Esophagus squamous epithelium (tissue), 5 donors: ENCODE data around the gene SPTBN5. TPM values are rescaled to one million over a fixed set of nuclear protein-coding genes. Genes with fewer than 3 reads are reported as not detected.

Experiments
- DNase-seq: peaks from one replicate; lab custom pipeline; 2025; lab: John Stamatoyannopoulos, UW
- H3K27ac ChIP-seq, 4 donors: fragments of 200-600 bp; sonication (generic); one replicate each; pipeline ENCODE4 v1.5.1; 2016 to 2019; ENCODE audit warnings: mild to moderate bottlenecking in 1 of 4
- H3K27me3 ChIP-seq, 4 donors: fragments of 200-600 bp; sonication (generic); 1 replicate in 3 of 4; 2 replicates in 1 of 4; pipeline versions ENCODE4 v1.5.1 to v1.6.0; 2017 to 2021; ENCODE audit warnings: antibody characterized with exemption in 1 of 4
- H3K36me3 ChIP-seq, 3 donors: fragments of 200-600 bp; sonication (generic); one replicate each; pipeline ENCODE4 v1.5.1; 2016 to 2019
- H3K4me1 ChIP-seq, 3 donors: fragments of 200-600 bp; sonication (generic); one replicate each; pipeline ENCODE4 v1.5.1; 2017 to 2019
- H3K4me3 ChIP-seq, 4 donors: fragments of 200-600 bp; sonication (generic); 1 replicate in 3 of 4; 2 replicates in 1 of 4; pipeline ENCODE4 v1.5.1; 2016 to 2019; ENCODE audit warnings: mild to moderate bottlenecking in 2 of 4, moderate library complexity in 1 of 4
- H3K9me3 ChIP-seq, 3 donors: fragments of 200-600 bp; sonication (generic); one replicate each; pipeline ENCODE4 v1.5.1; 2016 to 2019
- POLR2A ChIP-seq, 4 donors: fragments of 450-650 bp; IDR thresholded peaks; one replicate each; pipeline ENCODE4 v1.6.1; 2017; ENCODE audit warnings: antibody characterized with exemption in 4 of 4, mild to moderate bottlenecking in 4 of 4, moderate library complexity in 3 of 4
- WGBS, 2 donors: methylation state at CpG; one replicate each; pipeline ENCODE4 v1.1.5; 2018; 5-methylcytosine and 5-hydroxymethylcytosine counted together
- intact Hi-C: fragments of 100-400 bp; cut with DNase I; formaldehyde crosslinking; loops from one replicate; pipeline ENCODE4 v1.15.0; 2022
- total RNA-seq, 4 donors: library from RNA; depleted of rRNA; stranded (reverse); fragments of >200 nt; gene quantifications; one replicate each; pipeline ENCODE4 v1.1.0, GENCODE V29; 2016
- TF ChIP-seq, protein P1 (sequence below), 6 experiments: fragments of 450-650 bp in 4 of 6; fragments of 200-600 bp in 2 of 6; sonication (generic) in 2 of 6; IDR thresholded peaks; one replicate each; pipeline ENCODE4 v1.5.1; 2016 to 2019; ENCODE audit warnings: antibody characterized with exemption in 6 of 6, mild to moderate bottlenecking in 4 of 6, moderate library complexity in 4 of 6
- donor health status: DM: yes; HTN: yes; CAD: no.

The SPTBN5 gene
- total RNA-seq, 4 donors from 2014 or later: 1.9 to 4.4 (median 3.4) TPM

DNA sequence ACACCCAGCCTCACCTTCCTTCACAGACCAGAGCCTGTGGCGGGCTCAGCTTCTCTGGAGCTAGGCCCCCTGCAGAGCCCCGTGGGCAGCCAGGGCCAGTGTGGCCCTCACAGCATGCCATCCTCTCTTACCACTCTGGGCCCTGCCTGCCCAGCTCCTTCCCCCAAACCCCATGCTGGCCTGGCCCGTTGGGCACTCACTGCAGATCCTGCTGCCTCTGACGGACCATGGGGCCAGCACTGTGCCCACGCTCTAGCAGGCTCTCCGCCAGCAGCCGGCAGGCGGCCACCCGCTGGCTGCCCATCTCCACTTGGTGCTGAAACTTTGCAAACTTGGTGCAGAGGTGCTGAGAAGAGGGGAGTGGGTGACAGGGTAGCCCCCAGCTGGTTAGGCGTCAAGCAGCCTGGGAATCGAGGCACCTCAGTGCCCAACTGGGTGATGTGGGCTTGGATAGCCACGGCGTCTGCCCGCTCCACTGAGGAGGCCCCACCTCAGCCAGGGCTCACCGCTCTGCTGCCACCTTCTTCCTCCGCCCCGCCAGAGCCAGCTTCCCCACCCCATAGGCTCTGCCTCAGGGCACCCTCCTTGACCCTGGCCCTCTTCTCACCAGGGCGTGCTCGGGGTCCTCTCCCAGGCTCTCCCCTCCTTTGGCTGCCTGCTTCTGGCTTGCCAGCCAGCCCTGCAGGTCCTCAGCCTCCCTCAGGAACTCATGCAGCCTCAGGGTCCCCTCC lies 22.5 kb downstream of the SPTBN5 start:
- Histone ChIP-seq H3K4me1 (peaks cover 0 to 35% (median 17%) of the 10 kb centered on the region in 3 donors), H3K9me3 (no peaks in the 10 kb centered on the region), H3K27ac (peak overlapping the region in 2 of 4 donors; percentile 29 to 54), H3K4me3 (no peak overlapping the region), H3K27me3 (no peaks in the 10 kb centered on the region), H3K36me3 (no peaks in the 10 kb centered on the region)
- DNase-seq: no peak
- TF ChIP-seq POLR2A (IDR thresholded peaks at IDR 0.05): no peak
- TF ChIP-seq, protein P1, sequence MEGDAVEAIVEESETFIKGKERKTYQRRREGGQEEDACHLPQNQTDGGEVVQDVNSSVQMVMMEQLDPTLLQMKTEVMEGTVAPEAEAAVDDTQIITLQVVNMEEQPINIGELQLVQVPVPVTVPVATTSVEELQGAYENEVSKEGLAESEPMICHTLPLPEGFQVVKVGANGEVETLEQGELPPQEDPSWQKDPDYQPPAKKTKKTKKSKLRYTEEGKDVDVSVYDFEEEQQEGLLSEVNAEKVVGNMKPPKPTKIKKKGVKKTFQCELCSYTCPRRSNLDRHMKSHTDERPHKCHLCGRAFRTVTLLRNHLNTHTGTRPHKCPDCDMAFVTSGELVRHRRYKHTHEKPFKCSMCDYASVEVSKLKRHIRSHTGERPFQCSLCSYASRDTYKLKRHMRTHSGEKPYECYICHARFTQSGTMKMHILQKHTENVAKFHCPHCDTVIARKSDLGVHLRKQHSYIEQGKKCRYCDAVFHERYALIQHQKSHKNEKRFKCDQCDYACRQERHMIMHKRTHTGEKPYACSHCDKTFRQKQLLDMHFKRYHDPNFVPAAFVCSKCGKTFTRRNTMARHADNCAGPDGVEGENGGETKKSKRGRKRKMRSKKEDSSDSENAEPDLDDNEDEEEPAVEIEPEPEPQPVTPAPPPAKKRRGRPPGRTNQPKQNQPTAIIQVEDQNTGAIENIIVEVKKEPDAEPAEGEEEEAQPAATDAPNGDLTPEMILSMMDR (IDR thresholded peaks at IDR 0.05): no peak
- WGBS, 2 donors: 86 to 88% methylated on average over 11 to 13 of the region's 19 CpGs
- intact Hi-C loops: no loop called here

DNA sequence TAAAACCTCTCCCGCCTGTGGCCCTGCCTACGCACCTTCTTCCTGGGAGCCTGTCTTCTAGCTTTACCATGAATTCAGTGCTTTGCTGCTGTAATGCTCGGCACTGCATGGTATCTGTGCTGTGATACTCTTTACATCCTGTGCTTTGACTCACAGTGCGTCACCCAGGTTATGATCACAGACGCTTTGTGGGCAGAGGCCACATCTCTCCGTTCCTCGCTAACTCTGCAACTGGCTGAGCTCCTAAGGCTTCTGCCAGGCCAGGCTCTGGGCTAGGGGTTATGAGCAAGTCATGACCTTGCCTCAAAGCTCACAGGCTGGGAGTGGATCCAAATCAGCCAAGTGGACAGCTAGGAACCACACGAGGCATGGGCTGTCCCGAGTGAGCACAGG lies 23.2 kb downstream of the SPTBN5 start:
- intact Hi-C loops: no loop called here
- no peaks in the 10 kb centered on the region for H3K36me3 ChIP-seq
- H3K4me1 ChIP-seq: peaks cover 0 to 37% (median 17%) of the 10 kb centered on the region in 3 donors
- H3K27ac ChIP-seq: peak overlapping the region in 2 of 4 donors; percentile 29 to 54
- H3K4me3 ChIP-seq: no peak overlapping the region
- H3K27me3 ChIP-seq: no peaks in the 10 kb centered on the region
- H3K9me3 ChIP-seq: no peaks in the 10 kb centered on the region
- TF ChIP-seq, protein P1 (IDR thresholded peaks at IDR 0.05): no peak
- TF ChIP-seq POLR2A (IDR thresholded peaks at IDR 0.05): no peak
- WGBS, 2 donors: 43 to 62% methylated on average over 7 to 8 of the region's 9 CpGs
- no peak for DNase-seq

DNA sequence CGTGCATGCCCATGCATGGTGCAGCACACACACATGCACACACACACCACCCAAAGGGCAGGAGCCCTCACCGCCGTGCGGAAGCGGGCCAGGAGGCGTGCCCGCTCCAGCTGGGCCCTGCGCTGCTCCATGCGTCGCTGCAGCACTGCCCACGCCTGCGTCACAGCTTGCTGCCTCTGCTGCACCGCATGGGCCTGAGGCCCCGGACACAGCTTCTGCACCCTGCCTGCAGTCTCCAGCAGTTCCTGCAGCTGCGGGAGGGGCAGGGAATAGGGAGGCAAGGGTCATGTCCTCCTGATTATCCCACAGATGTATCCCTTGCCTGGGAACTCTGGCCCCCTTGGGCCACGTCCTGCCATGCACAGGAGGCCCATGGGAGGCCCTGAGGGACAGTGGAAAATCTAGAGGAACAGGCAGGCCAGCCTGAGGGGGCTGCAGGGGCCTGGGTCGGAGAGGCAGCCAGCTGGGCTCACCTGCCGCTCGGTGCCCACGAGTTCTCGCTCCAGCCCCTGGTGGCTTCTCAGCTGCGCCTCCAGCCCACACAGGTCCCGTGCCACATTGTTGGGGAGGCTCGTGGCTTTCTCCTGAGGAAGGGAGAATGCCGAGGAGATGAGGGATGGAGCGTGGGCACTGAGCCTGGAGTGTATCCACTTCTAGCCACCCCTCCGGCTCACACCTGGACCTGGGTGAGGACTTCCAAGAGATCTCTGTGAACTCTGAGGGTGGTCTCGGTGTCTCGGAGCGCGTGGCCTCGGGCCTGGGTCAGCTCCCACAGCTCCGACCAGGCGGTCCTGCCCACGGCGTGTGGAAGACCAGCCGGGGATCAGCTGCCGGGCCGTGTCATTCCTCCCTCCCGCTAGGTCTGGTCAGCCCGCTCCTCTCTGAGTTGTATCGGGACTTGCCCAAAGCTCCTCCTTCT lies 23.8 kb downstream of the SPTBN5 start:
- Histone ChIP-seq H3K27ac (peak overlapping the region in 2 of 4 donors; percentile 29 to 54), H3K27me3 (no peaks in the 10 kb centered on the region), H3K9me3 (no peaks in the 10 kb centered on the region), H3K4me1 (peaks cover 0 to 39% (median 17%) of the 10 kb centered on the region in 3 donors), H3K4me3 (no peak overlapping the region), H3K36me3 (no peaks in the 10 kb centered on the region)
- TF ChIP-seq, protein P1 (IDR thresholded peaks at IDR 0.05): no peak
- TF ChIP-seq POLR2A (IDR thresholded peaks at IDR 0.05): no peak
- no peak for DNase-seq
- 68 to 72% methylated on average over 13 to 24 of the region's 42 CpGs for WGBS, 2 donors
- intact Hi-C loops: no loop called here

DNA sequence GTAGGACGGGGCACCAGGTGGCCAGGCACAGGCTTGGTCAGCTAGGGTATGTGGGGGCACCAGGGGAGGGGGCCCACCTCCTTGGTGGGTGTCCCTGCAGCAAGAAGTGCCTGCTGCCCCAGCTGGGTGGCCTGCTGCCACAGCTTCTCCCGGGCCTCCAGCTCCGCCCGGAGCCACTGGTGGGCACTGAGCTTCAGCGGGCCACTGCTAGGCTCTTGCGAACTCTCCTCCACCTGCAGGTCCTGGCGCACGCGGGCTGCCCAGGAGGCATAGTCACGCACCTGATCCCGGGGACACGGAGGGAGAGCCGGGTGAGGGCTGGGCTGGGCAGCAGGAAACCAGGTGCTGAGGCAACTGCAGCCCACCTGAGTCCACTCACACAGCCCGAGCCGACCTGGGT lies 25.5 kb downstream of the SPTBN5 start:
- Histone ChIP-seq H3K4me3 (no peak overlapping the region), H3K36me3 (no peaks in the 10 kb centered on the region), H3K4me1 (peaks cover 0 to 38% (median 17%) of the 10 kb centered on the region in 3 donors), H3K27ac (no peak overlapping the region), H3K9me3 (no peaks in the 10 kb centered on the region), H3K27me3 (no peaks in the 10 kb centered on the region)
- no peak for TF ChIP-seq POLR2A (IDR thresholded peaks at IDR 0.05)
- TF ChIP-seq, protein P1 (IDR thresholded peaks at IDR 0.05): no peak
- DNase-seq: no peak
- 70 to 95% methylated on average over 5 to 9 of the region's 15 CpGs for WGBS, 2 donors
- intact Hi-C loops: no loop called here
